Measurements from ENCODE around the gene SSH2.
"Not testable (repeated sequence)": the region's sequence is repeated elsewhere in the genome, so short reads cannot be mapped to it uniquely, and the experiment has no call there.

Gene SSH2

DNA sequence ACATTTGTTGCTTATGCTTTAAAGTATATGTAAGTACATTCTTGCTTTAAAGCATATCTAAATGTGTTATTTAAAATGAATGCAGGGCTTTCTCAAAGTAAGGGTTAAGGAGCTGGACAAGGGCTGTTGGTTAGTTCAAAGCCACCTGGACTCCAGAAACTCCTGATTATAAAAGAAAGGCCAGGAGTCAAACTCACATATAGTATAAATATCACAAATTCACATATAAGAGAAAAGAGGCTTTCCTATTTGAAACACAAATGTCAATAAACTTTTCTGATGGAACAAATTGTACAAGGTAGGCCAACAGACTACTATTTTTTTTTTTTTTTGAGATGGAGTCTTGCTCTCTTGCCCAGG, 222.8 kb downstream of the SSH2 start:
- DNase-seq (ENCODE audit: low read depth), result no peak

GRCh38 chr17:29706045-29706431, 224.0 kb downstream of the SSH2 start:
- no peak for DNase-seq (ENCODE audit: low read depth)

DNA sequence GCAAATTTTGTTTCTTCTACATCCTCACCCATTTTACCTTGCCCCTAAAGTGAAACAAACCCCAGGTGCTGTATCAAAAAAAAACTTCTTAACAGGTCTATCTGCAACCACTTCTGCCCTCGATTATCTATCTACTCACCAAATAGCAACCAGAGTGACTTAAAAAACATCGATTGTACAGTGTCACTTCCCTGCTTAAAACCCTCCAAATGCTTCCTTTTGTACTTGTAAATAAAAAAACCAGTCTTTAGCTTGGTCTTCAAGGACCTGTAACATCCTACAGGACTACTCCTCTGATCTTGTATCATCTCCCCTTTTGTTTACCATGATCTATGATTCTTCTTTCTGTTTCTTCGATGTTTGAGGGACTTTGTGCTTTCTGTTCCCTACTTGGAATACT, 224.6 kb downstream of the SSH2 start:
- DNase-seq (ENCODE audit: low read depth), result no peak

DNA sequence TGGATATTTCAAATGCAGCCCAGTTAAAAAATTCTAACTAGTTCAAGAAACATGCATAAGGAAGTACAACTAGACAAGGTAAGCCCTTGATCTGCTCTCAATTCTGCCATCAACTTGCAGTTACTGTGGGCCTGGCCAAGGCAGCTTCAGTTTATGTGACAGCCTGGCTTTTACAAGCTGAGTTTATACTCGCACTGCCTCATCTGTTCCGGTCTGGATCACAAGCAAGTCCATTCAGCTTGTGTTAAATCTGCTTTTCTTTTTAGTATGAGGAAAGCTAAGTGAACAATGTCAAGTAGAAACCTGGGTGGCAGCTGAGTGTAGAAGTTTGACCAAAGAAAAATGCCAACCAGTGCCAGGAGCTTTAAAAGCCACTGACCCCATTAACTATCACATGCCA, 230.7 kb downstream of the SSH2 start:
- no peak for DNase-seq (ENCODE audit: low read depth)

DNA sequence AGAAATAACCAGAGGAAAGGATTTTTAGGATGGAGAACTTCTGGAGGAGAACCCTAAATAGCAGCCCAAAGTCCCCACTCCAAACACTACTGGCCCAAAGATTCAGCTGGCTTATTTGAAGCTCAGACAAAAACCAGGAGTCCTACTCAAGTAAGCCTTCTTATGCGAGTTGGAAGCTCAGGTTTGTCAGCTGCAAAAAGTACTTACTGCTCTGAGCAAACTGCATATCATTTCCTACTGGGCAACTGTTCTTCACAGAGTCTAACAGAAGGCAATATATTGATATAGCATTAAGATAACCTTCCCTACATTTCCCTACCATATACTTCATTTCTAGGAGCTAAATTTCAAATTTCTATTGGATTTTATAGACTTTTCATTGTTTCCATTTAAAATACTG, 231.2 kb downstream of the SSH2 start:
- no peak for DNase-seq (ENCODE audit: low read depth)

DNA sequence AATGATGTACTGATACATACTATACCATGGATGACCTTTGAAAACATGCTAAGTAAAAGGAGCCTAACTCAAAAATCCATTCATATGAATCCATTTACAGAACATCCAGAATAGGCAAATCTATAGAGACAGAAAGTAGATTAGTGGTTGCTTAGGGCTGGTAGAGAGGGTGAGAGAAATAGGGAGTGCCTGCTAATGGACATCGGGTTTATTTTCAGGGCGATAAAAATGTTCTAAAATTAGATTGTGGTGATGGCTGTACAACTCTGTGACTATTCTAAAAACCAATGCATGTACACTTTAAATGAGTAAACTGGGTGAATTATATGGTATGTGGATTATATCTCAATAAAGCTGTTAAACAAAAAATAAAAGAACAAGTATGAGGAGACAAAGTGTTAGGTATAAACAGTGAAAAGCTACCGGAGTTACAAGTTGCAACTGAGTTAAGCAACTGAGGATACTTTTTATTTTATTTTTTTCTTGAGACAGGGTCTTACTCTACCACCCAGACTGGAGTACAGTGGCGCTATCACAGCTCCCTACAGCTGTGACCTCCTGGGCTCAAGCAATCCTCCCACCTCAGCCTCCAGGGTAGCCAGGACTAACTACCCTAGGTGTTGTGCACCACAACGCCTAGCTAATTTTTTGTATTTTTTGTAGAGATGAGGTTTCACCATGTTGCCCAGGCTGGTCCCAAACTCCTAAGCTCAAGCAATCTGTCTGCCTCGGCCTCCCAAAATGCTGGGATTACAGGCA, 231.8 kb downstream of the SSH2 start:
- no peak for DNase-seq (ENCODE audit: low read depth)

- DNase-seq (ENCODE audit: low read depth), result no peak
Observed at GRCh38 chr17:29697371-29697770, 232.7 kb downstream of the SSH2 start.

DNA sequence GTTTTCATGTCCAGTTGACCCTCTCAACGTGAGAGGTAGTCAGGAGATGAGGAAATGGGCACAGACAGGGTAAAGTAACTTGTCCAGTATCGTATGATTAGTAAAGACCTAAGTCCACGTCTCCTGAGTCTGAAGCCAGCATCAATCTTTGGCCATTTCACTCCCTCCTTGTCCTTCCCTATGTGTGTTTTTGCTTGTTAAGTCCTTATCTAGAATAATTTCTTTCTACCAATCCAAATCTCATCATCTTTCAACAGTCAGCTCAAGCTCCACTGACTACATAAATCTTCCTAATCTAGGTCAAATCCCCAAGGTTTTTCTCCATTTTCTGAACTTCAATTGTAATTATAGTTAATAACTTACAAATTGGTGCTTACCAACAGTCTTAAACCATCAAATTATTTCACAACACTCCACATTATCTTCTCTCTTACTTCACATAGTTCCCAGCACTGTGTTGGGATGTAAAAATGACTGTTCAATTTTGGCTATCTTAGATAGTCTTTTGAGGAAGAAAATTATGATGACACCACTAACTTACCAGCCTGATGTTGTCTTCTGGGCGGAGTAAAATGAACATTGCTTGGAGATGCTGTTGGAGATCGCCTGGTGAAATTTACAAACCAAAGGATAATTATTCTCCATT, 235.0 kb downstream of the SSH2 start:
- no peak for DNase-seq (ENCODE audit: low read depth)

DNA sequence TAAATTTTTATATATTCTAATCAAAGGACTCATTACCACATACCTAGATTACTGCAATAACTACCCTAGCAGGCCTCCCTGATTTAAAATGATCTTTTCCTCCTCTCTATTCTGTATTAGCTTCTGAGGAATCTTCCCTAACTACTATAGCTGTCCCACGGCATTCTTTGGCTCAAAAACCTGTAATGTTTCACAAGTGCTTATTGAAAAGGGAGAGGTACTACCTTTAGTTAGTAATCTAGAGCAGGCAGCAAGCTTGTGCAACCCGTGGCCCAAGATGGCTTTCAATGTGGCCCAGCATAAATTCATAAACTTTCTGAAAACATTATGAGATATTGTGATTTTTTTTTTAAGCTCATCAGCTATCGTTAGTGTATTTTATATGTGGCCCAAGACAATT, 236.3 kb downstream of the SSH2 start:
- DNase-seq (ENCODE audit: low read depth), result no peak

DNA sequence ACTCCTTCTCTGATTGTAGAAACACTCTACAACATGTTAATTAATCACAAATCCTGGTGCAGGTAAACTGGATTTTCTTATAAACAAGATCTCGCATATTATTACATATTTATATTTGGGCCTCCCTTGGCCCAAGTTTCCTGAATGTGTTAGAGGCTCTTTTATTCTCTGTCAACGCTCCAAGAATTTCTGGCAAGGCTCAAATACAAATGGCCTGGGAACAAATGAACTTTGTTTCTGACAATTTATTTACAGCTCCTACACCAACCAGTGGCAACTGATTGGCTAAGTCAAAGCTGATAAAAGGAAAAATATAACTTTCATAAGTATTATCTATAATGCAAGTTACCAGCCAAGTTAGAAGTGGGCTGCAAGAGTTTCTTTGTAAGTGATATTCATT, 242.4 kb downstream of the SSH2 start:
- DNase-seq (ENCODE audit: low read depth), result no peak

- no peak for DNase-seq (ENCODE audit: low read depth)
Observed at GRCh38 chr17:29686993-29687590, 242.9 kb downstream of the SSH2 start.

DNA sequence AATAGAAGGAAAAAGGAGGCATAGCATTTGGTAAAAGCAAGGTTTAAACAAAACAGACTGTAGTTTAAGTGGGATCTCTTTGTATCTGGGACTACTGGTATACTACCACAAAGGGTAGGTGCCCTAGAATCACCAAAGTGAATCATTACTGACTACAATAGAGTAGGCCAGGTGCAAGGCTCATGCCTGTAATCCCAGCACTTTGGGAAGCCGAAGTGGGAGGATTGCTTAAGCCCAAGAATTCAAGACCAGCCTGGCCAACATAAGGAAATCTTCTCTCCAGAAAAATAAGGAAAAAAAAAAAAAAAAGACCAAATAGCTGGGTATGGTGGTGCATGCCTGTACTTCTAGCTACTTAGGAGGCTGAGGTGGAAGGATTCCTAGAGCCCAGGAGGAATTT, 246.5 kb downstream of the SSH2 start:
- DNase-seq (ENCODE audit: low read depth), result no peak

DNA sequence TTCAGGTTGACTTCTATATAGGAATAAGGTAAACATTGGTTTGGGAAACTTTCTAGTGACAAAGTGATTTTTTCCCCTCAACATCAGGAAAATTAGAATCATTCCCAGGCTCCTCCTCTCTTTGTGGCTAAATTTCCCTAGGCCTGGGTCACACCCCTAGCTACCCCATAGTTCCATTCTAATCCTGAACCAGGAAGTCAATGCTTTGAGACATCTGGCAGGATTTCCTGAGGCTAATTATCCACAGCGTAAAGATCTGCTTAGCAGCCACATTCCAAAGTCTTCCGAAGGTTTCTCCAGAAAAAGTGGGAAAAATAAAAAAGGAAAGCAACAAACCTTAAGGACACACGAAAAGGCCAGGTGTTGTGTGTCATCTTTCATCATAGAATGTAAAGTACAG, 247.0 kb downstream of the SSH2 start:
- no peak for DNase-seq (ENCODE audit: low read depth)

DNA sequence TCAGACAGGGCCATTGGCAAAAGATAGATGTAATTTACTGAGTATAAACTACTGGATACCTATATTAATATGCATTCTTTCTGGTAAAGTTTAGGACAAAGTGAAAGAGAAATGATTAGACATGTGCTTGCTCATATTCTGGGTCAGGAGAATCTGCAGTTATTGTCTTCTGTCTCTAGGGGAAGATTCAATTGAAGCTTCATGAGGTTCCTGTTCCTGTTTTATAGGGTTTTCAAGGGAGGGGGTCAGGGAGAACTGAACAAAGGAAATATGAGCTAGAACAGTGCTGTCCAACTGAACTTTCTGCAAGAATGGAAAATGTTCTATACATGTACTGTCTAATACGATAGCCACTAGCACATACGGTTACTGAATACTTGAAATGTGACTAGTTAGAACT, 248.0 kb downstream of the SSH2 start:
- no peak for DNase-seq (ENCODE audit: low read depth)

- DNase-seq (ENCODE audit: low read depth), result no peak
Observed at GRCh38 chr17:29677824-29678223, 252.2 kb downstream of the SSH2 start.

DNA sequence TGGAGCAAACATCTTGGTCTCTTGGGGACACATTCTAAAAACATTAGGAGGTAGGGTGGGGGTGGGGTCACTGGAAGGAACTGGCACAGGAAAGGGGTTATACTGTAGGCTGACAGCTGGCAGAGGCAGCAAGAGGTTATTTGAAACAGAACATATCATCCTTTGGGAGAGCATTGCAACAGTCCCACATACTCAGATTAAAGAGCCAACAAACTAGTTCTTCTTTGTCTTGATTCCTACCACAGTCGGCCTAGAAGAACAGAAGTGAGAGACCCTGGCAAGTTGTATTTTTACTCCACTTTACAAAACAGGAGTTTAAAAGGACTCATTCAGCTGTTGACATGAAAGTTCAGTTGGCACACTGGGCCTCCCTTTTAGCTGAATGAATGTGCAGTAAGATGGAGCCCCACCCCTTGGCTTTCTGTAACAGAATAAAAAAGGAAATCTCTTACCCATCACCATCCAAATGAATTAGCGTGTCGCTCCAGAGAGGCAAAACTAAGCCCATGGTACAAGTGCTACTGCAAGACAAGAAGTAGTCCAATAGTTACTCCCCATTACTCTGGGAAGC, 252.7 kb downstream of the SSH2 start:
- no peak for DNase-seq (ENCODE audit: low read depth)

- not testable (repeated sequence) for DNase-seq (ENCODE audit: low read depth)
Observed at GRCh38 chr17:29675961-29676360, 254.1 kb downstream of the SSH2 start.

DNA sequence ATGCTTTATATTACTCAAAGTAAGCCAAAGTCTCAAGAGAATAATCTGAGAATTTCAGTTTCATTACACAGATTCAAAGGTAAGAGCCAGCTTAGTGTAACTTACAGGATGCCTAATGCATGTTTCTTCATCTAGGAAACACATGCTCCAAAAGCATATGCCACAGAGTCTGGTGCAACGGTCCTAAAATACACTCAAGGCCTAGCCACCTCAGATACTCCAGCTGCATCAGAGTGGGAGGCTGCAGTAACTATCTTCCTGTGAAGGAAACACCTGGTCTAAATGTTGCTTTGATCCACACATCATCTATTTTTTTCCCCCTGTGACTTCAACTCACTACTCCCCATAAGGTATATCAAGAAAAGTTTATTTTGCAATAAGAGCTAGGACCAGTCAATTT, 255.7 kb downstream of the SSH2 start:
- DNase-seq (ENCODE audit: low read depth), result no peak

DNA sequence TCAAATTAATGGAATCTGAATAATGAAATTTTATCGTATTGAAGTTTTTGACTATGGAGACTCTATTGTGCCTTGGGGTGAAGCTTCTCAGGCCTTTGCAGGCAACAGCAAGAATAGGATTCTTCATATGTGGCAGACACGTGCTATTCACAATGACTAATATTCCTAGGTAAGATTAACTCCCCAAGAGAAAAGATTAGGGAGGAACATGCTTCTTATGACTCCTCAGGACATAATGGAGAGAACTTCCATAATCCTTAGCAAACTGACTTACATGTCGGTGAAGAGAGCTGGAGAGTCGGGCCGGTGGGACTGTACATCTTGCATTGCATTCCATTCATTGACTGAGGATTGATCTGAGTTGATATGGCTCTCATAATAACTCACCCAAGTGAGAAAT, 258.4 kb downstream of the SSH2 start:
- no peak for DNase-seq (ENCODE audit: low read depth)

GRCh38 chr17:29669266-29669665, 260.8 kb downstream of the SSH2 start:
- DNase-seq (ENCODE audit: low read depth), result no peak

DNA sequence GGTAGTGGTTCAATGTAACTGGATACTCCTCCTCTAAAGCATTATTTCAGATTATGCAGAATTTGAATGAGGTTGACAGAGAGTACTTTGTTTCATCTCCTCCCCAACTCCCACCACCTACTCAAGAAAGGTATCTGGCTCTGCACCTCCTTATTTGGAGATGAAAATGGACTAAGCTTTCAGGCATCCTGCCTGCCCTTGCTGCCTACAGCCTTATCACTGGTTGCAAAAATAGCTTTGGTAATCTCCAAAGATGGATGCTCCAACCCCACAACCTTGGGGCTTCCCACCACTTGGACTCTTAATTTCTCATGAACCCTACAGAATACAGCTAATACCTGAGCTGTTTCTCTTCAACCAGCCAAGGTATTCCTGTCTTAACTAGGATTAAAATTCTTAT, 262.1 kb downstream of the SSH2 start:
- no peak for DNase-seq (ENCODE audit: low read depth)

DNA sequence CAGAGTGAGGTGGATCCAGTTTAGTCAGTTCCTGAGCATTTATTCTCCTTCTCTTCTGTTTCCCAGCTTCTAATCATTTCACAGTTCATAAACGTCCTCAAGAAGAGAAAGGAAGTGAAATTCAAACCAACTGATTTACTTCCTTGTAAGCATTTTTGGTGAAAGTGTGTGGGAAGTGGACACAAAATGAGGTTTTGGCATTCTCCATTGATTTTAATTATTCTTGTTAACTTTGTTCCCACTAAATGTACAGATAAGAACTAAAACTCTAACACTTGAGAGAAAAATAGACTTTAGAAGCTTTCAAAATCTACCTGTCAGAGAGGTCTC, 264.6 kb downstream of the SSH2 start:
- DNase-seq (ENCODE audit: low read depth), result no peak

GRCh38 chr17:29664743-29665480, 265.1 kb downstream of the SSH2 start:
- no peak for DNase-seq (ENCODE audit: low read depth)

Measured in GM04503 (cell line).